ENCODE results near the gene PROC.

- TF ChIP-seq, protein P1, sequence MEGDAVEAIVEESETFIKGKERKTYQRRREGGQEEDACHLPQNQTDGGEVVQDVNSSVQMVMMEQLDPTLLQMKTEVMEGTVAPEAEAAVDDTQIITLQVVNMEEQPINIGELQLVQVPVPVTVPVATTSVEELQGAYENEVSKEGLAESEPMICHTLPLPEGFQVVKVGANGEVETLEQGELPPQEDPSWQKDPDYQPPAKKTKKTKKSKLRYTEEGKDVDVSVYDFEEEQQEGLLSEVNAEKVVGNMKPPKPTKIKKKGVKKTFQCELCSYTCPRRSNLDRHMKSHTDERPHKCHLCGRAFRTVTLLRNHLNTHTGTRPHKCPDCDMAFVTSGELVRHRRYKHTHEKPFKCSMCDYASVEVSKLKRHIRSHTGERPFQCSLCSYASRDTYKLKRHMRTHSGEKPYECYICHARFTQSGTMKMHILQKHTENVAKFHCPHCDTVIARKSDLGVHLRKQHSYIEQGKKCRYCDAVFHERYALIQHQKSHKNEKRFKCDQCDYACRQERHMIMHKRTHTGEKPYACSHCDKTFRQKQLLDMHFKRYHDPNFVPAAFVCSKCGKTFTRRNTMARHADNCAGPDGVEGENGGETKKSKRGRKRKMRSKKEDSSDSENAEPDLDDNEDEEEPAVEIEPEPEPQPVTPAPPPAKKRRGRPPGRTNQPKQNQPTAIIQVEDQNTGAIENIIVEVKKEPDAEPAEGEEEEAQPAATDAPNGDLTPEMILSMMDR (IDR thresholded peaks at IDR 0.05): no peak
- TF ChIP-seq ZFX (IDR thresholded peaks at IDR 0.05; ENCODE audit: borderline replicate concordance): no peak
These were observed 17.7 kb upstream of the PROC start for GRCh38 chr2:127400533-127400896.

Data from 22Rv1 (cell line).